Mucosa of descending colon (tissue), 3 donors: ENCODE measurements around the gene IL10. TPM values are rescaled to one million over a fixed set of nuclear protein-coding genes. Genes with fewer than 3 reads are reported as not detected.

Source experiments
- ATAC-seq: fragments of 200-7000 bp; cut with Tn5 transposase; one replicate; pipeline ENCODE4 v1.9.1; 2020; ENCODE audit warnings: mild to moderate bottlenecking, moderate library complexity
- DNase-seq, 3 donors: peaks; one replicate each; pipeline ENCODE4 v3.0.0-alpha.2; 2020
- H3K36me3 ChIP-seq: fragments of 200-600 bp; one replicate; pipeline ENCODE4 v1.8.0; 2021; ENCODE audit warnings: low read depth, mild to moderate bottlenecking
- H3K4me1 ChIP-seq: fragments of 200-600 bp; one replicate; pipeline ENCODE4 v1.8.0; 2021; ENCODE audit warnings: low read depth, mild to moderate bottlenecking
- H3K4me3 ChIP-seq: fragments of 200-600 bp; one replicate; pipeline ENCODE4 v1.8.0; 2021; ENCODE audit warnings: mild to moderate bottlenecking
- H3K9me3 ChIP-seq: fragments of 200-600 bp; one replicate; pipeline ENCODE4 v1.8.0; 2021; ENCODE audit warnings: mild to moderate bottlenecking
- CTCF ChIP-seq: fragments of 200-600 bp; IDR thresholded peaks from one replicate; pipeline ENCODE4 v1.8.0; 2022; ENCODE audit warnings: antibody characterized with exemption, mild to moderate bottlenecking
- intact Hi-C, 2 donors: fragments of 100-400 bp; cut with DNase I in 1 of 2; cut with micrococcal nuclease in 1 of 2; formaldehyde crosslinking; loops; one replicate each; pipeline versions ENCODE4 v1.11.0 to v1.11.1; 2022; cut with DNase I, micrococcal nuclease
- total RNA-seq, 3 donors: library from RNA; stranded (reverse); fragmentation: NEBNext Ultra II Directional in 2 of 3; extraction: Animal tissue kit (Norgen Biotek cat#: 25700) in 2 of 3; gene quantifications; one replicate each; pipeline versions ENCODE4 v1.2.1 to v1.2.4, GENCODE V29; 2021 to 2023
- donor health status: DM: no; HTN: no; CAD: no; lungs with moderate emphysema.
- donor health status: DM: no; HTN: no; CAD: no.
- donor health status: DM: no; HTN: yes; CAD: no.

IL10 gene
- total RNA-seq, 3 donors from 2014 or later = 1.0 to 2.9 (median 2.8) TPM

DNA sequence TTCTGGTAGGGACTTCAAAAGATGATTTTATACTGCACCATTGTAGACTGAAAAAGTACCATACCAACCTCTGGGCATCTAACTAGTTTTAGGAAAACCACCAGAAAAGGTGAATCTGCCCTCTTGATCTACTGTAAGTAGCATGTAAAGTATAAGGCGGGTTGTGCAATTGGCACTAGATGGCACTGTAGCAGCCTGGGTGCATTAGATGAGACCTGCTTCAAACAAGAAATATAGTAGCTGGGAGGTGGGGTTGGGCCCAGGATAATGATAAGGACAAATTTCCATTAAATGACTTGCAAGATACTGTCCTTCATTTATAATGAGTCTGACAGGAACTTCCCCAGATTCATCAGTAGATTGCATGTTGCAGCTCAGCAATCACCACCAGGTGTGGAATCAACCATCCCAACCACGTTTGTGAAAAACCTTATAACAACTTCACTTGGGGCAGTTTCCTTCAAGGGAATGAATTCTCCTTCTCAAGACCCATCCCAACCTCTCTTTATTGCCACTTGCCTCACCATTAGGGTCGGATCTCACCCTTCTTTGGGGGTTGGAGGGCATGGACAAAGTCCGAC is 37.3 kb upstream of the IL10 start:
- H3K9me3 ChIP-seq = peaks cover 13% of the 10 kb centered on the region
- H3K4me1 ChIP-seq = no peaks in the 10 kb centered on the region
- no peak for TF ChIP-seq CTCF
- DNase-seq = peak in 1 of 3 donors; percentile 69
- H3K4me3 ChIP-seq = no peak overlapping the region
- ATAC-seq = peak; percentile 52
- intact Hi-C loops = loop anchor here in 1 of 2 donors (5.0 kb wide), 1 partner anchor 103 kb away; no protein-coding TSS in a partner anchor
- no peaks in the 10 kb centered on the region for H3K36me3 ChIP-seq

DNA sequence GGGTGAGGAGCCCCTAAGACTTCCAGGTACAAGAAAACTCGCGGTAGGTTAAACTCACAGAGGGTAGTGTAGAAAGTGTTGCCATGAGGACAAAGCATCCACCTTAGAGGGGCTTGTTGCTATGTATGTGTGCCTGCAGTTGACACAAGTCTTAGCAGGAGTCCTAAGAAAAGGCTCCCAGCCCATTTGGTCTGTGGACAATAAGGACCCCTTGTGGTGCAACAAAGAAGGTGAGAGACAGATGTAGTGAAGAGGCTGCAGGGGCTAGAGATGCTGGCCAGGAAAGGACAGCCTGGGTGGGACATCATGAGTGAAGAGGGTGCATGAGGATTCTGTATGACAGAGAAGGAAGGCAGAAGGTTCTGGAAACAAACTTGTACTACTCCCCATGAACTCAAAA is 36.3 kb upstream of the IL10 start:
- Histone ChIP-seq H3K4me3 (no peak overlapping the region), H3K4me1 (no peaks in the 10 kb centered on the region), H3K9me3 (peaks cover 13% of the 10 kb centered on the region), H3K36me3 (no peaks in the 10 kb centered on the region)
- ATAC-seq = peak; percentile 58
- DNase-seq = peak in 1 of 3 donors; percentile 30
- TF ChIP-seq CTCF = no peak
- intact Hi-C loops = no loop called here

GRCh38 chr1:206805357-206805756 is 33.1 kb upstream of the IL10 start:
- Histone ChIP-seq H3K9me3 (no peaks in the 10 kb centered on the region), H3K4me1 (no peaks in the 10 kb centered on the region), H3K4me3 (no peak overlapping the region), H3K36me3 (no peaks in the 10 kb centered on the region)
- intact Hi-C loops = no loop called here
- ATAC-seq (no peak), DNase-seq (no peak)
- TF ChIP-seq CTCF = no peak

GRCh38 chr1:206804156-206804737 is 32.0 kb upstream of the IL10 start:
- Histone ChIP-seq H3K4me3 (no peak overlapping the region), H3K36me3 (no peaks in the 10 kb centered on the region), H3K9me3 (no peaks in the 10 kb centered on the region), H3K4me1 (no peaks in the 10 kb centered on the region)
- intact Hi-C loops = no loop called here
- no peak for TF ChIP-seq CTCF
- DNase-seq (no peak), ATAC-seq (no peak)

- no peak overlapping the region for H3K4me3 ChIP-seq
- ATAC-seq = peak; percentile 91
- no peaks in the 10 kb centered on the region for H3K9me3 ChIP-seq
- H3K4me1 ChIP-seq = no peaks in the 10 kb centered on the region
- intact Hi-C loops = no loop called here
- DNase-seq = peak in 2 of 3 donors; percentile 41 to 55
- no peak for TF ChIP-seq CTCF
- H3K36me3 ChIP-seq = no peaks in the 10 kb centered on the region
These were observed 31.0 kb upstream of the IL10 start for GRCh38 chr1:206803221-206803730.
